Stimulated activated naive B cell treated with anti-CD40 and anti-IgM and Interleukin-4, amounts not matched to agents 10 μg/mL and 1 μg/mL and 100 μg/mL, for 72 hours (primary cell): ENCODE measurements around the gene LIMCH1.
A peak's percentile ranks its signal among the peaks of the same experiment; 100 is the strongest.

Source experiments
- ATAC-seq, 2 donors: fragments of 150-1000 bp; cut with Tn5 transposase; replicated peaks; 2 replicates each; pipeline ENCODE4 v1.10.0; 2021; ENCODE audit warnings: moderate library complexity in 1 of 2
- DNase-seq: peaks from one replicate; pipeline ENCODE4 v3.0.0; 2021
- H3K27ac Mint-ChIP-seq: one replicate; pipeline ENCODE4 v1.8.0; 2022; ENCODE audit warnings: mild to moderate bottlenecking, mixed read lengths
- H3K27me3 Mint-ChIP-seq, 2 donors: one replicate each; pipeline ENCODE4 v1.8.0; 2022; ENCODE audit warnings: mixed read lengths in 2 of 2
- H3K36me3 Mint-ChIP-seq, 2 donors: one replicate each; pipeline ENCODE4 v1.8.0; 2022; ENCODE audit warnings: mixed read lengths in 2 of 2, mild to moderate bottlenecking in 1 of 2
- H3K4me1 Mint-ChIP-seq, 2 donors: one replicate each; pipeline ENCODE4 v1.8.0; 2022; ENCODE audit warnings: mixed read lengths in 2 of 2, mild to moderate bottlenecking in 1 of 2
- H3K4me3 Mint-ChIP-seq, 2 donors: one replicate each; pipeline ENCODE4 v1.8.0; 2022; ENCODE audit warnings: mild to moderate bottlenecking in 2 of 2, mixed read lengths in 2 of 2, moderate library complexity in 1 of 2
- H3K9me3 Mint-ChIP-seq, 2 donors: one replicate each; pipeline ENCODE4 v1.8.0; 2022; ENCODE audit warnings: mixed read lengths in 2 of 2, mild to moderate bottlenecking in 1 of 2

The LIMCH1 gene

GRCh38 chr4:41538887-41539498 lies 1.0 kb downstream of the LIMCH1 start:
- no peaks in the 10 kb centered on the region for H3K9me3 Mint-ChIP-seq
- no peaks in the 10 kb centered on the region for H3K4me1 Mint-ChIP-seq
- no peaks in the 10 kb centered on the region for H3K36me3 Mint-ChIP-seq
- H3K27me3 Mint-ChIP-seq: peaks cover 0 to 10% of the 10 kb centered on the region in 2 donors
- no peak for DNase-seq
- ATAC-seq: no peak
- no peak overlapping the region for H3K27ac Mint-ChIP-seq
- no peak overlapping the region for H3K4me3 Mint-ChIP-seq

DNA sequence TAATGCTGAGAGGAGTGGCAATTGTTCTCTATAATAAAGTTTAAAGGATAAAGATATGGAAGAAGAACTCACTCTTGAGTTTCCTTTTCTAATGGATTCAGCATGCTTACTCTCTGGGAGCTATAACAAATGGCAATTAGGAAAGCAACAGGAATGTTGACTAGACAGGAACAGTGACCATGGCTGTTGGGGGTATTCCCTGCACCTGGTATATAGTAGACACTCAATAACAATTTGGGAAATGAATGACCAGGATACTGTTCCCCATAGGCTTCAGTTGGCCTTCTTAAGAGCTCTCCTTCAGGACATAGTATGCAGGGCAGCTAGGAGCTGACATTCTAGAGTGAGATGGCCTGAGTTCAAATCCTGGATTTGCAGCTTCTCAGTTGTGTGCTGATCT lies 1.8 kb downstream of the LIMCH1 start:
- Mint-ChIP-seq H3K4me1 (no peaks in the 10 kb centered on the region), H3K4me3 (no peak overlapping the region), H3K9me3 (no peaks in the 10 kb centered on the region), H3K36me3 (no peaks in the 10 kb centered on the region), H3K27ac (no peak overlapping the region), H3K27me3 (peaks cover 0 to 10% of the 10 kb centered on the region in 2 donors)
- ATAC-seq (no peak), DNase-seq (no peak)

- Mint-ChIP-seq H3K27ac (no peak overlapping the region), H3K9me3 (no peaks in the 10 kb centered on the region), H3K4me3 (no peak overlapping the region), H3K4me1 (no peaks in the 10 kb centered on the region), H3K27me3 (peaks cover 0 to 10% of the 10 kb centered on the region in 2 donors), H3K36me3 (no peaks in the 10 kb centered on the region)
- DNase-seq (no peak), ATAC-seq (no peak)
Observed at GRCh38 chr4:41540687-41541086, 2.7 kb downstream of the LIMCH1 start.

DNA sequence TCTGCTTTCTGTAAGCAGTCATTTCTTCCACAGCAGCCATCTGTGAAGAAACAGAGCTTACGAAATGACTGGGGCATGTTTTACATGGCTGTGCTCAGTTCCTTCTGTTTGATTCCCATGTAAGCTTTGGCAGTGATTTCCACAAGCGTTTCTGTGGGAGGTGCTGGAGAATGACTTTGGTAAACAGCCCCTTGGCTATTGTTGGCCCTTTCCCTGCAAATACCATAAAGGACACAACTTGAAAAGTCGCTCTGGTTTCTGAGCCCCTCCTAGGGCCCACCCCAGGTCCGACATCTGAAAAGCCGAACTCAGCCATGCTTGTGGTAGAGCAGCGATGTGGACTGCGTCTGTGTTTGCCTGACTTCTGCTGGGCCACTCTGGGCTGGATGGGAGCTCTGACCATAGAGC lies 3.7 kb downstream of the LIMCH1 start:
- Mint-ChIP-seq H3K27me3 (peaks cover 0 to 10% of the 10 kb centered on the region in 2 donors), H3K9me3 (no peaks in the 10 kb centered on the region), H3K36me3 (no peaks in the 10 kb centered on the region), H3K27ac (no peak overlapping the region), H3K4me1 (no peaks in the 10 kb centered on the region), H3K4me3 (no peak overlapping the region)
- DNase-seq: no peak
- ATAC-seq: no peak

GRCh38 chr4:41542526-41543275 lies 4.7 kb downstream of the LIMCH1 start:
- no peaks in the 10 kb centered on the region for H3K4me1 Mint-ChIP-seq
- no peak overlapping the region for H3K4me3 Mint-ChIP-seq
- DNase-seq (no peak), ATAC-seq (no peak)
- peaks cover 0 to 10% of the 10 kb centered on the region in 2 donors for H3K27me3 Mint-ChIP-seq
- H3K27ac Mint-ChIP-seq: no peak overlapping the region
- H3K9me3 Mint-ChIP-seq: no peaks in the 10 kb centered on the region
- no peaks in the 10 kb centered on the region for H3K36me3 Mint-ChIP-seq

DNA sequence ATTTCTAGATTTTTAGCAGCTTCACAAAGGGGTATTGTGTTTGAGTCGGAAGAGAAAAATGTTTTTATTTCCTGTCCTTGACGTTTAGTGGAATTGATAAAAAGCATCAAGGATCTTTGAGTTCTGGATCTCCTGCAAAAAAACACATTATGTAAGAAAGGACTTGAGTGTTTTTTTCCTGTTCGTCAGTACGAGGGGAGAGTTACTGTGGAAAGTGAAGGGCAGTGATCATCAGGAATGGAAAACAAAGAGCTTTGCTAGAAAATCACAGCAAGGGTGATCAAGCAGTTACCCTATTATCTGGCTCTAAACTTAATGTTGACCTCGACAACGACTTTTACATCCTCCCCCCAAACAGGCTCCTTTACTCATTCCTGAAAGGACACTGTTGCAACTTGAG lies 7.3 kb downstream of the LIMCH1 start:
- DNase-seq: no peak
- no peak for ATAC-seq

GRCh38 chr4:41546638-41547037 lies 8.7 kb downstream of the LIMCH1 start:
- Mint-ChIP-seq H3K4me3 (no peak overlapping the region), H3K27ac (no peak overlapping the region), H3K27me3 (no peaks in the 10 kb centered on the region), H3K36me3 (no peaks in the 10 kb centered on the region), H3K9me3 (no peaks in the 10 kb centered on the region), H3K4me1 (no peaks in the 10 kb centered on the region)
- DNase-seq (no peak), ATAC-seq (no peak)

More for the DNA sequence above, 7.3 kb downstream of the LIMCH1 start:
- Mint-ChIP-seq H3K4me3 (no peak overlapping the region), H3K9me3 (no peaks in the 10 kb centered on the region), H3K36me3 (no peaks in the 10 kb centered on the region), H3K4me1 (no peaks in the 10 kb centered on the region), H3K27ac (no peak overlapping the region), H3K27me3 (no peaks in the 10 kb centered on the region)

- no peak for ATAC-seq
- Mint-ChIP-seq H3K4me3 (no peak overlapping the region), H3K9me3 (no peaks in the 10 kb centered on the region)
Observed at GRCh38 chr4:41548305-41548880, 10.4 kb downstream of the LIMCH1 start.

DNA sequence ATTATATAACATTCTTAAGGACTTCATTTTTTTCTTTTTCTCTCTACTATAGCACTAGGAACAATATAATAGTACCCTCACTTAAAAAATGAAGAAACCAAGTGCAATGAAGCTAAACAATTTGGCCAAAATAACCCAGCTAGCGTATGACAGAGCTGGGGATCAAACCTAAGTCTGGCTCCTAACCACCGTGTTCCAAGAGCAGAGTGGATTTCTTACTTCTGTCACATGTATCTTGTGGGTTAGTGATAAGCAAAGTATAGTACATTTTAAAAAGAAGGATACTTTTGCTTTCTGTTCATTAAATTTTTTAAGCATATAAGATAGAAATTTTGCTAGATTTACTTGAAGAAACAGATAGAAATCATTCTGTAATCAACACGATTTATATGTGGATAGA lies 11.5 kb downstream of the LIMCH1 start:
- no peaks in the 10 kb centered on the region for H3K9me3 Mint-ChIP-seq
- no peaks in the 10 kb centered on the region for H3K36me3 Mint-ChIP-seq
- DNase-seq (no peak), ATAC-seq (no peak)
- no peak overlapping the region for H3K4me3 Mint-ChIP-seq
- no peak overlapping the region for H3K27ac Mint-ChIP-seq
- peaks cover 3 to 10% of the 10 kb centered on the region in 2 donors for H3K27me3 Mint-ChIP-seq
- no peaks in the 10 kb centered on the region for H3K4me1 Mint-ChIP-seq

More at GRCh38 chr4:41548305-41548880, 10.4 kb downstream of the LIMCH1 start:
- Mint-ChIP-seq H3K27ac (no peak overlapping the region), H3K27me3 (no peaks in the 10 kb centered on the region), H3K4me1 (no peaks in the 10 kb centered on the region), H3K36me3 (no peaks in the 10 kb centered on the region)
- DNase-seq: no peak

DNA sequence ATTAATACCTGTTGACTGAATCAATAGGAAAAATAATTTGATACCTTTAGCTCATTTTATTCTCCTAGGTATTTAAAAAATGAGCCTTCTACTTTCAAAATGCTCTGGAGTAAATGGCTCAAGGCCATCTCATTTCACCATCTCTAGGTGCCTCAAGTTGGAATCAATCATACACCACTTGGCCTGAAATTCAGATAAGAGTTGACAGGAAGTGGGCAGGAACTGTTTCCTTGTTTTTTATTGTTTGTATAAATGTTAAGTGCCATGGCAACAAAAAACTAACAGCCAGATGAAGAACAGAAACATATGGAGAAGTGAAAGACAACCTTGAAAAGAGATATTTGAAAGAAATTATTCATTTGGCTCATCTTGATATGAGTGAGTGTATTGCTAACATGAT lies 12.4 kb downstream of the LIMCH1 start:
- H3K36me3 Mint-ChIP-seq: no peaks in the 10 kb centered on the region
- H3K9me3 Mint-ChIP-seq: no peaks in the 10 kb centered on the region
- no peaks in the 10 kb centered on the region for H3K4me1 Mint-ChIP-seq
- ATAC-seq (peak in 1 of 2 donors; percentile 14), DNase-seq (no peak)
- no peak overlapping the region for H3K4me3 Mint-ChIP-seq
- H3K27me3 Mint-ChIP-seq: peaks cover 3 to 10% of the 10 kb centered on the region in 2 donors
- H3K27ac Mint-ChIP-seq: no peak overlapping the region

GRCh38 chr4:41551536-41551935 lies 13.6 kb downstream of the LIMCH1 start:
- Mint-ChIP-seq H3K36me3 (no peaks in the 10 kb centered on the region), H3K27ac (no peak overlapping the region)
- ATAC-seq: no peak

DNA sequence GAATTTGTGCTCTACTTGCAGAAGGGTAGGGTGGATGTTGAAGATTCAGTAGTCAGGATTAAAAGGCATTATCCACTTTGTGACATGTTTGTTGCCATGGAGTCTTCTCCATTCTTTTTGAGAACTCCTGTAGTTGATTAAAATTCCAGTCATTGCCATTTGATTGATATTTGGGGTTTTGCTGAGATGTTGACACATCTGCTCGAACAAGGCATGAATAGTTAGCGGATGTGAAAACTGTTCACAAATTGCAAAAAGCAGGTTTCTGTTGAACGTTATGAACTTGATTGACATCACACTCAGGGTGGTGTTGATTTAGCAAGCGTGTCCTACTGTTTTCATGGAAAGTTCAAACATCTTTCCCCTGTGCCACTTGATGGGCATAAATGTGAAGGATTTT lies 16.9 kb downstream of the LIMCH1 start:
- Mint-ChIP-seq H3K4me1 (no peaks in the 10 kb centered on the region), H3K9me3 (no peaks in the 10 kb centered on the region), H3K4me3 (no peak overlapping the region), H3K36me3 (no peaks in the 10 kb centered on the region), H3K27me3 (peaks cover 7 to 16% of the 10 kb centered on the region in 2 donors), H3K27ac (no peak overlapping the region)
- ATAC-seq (no peak), DNase-seq (no peak)

More at GRCh38 chr4:41551536-41551935, 13.6 kb downstream of the LIMCH1 start:
- Mint-ChIP-seq H3K4me1 (no peaks in the 10 kb centered on the region), H3K4me3 (no peak overlapping the region), H3K9me3 (no peaks in the 10 kb centered on the region), H3K27me3 (peaks cover 3 to 10% of the 10 kb centered on the region in 2 donors)
- DNase-seq: no peak

DNA sequence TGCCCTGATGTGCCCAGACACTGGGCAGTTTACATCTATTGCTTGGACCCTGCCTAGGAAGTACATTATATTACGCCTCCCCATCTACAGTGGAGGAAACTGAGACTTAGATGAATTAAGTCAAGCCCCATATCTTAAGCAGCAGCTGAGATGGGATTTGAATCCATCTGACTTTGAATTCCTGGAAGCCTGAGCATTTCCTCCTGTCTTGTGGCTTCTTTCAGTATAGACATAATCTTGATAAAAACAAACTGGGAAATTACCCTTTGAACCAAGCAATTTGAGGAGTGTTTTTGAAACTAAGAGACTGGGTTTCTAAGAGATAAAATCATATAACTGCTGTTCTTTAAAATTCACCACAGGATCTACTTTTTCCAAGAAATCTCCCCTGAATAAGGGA lies 18.6 kb downstream of the LIMCH1 start:
- no peak overlapping the region for H3K4me3 Mint-ChIP-seq
- H3K36me3 Mint-ChIP-seq: no peaks in the 10 kb centered on the region
- H3K4me1 Mint-ChIP-seq: no peaks in the 10 kb centered on the region
- no peak for ATAC-seq
- H3K9me3 Mint-ChIP-seq: no peaks in the 10 kb centered on the region
- peaks cover 7 to 20% of the 10 kb centered on the region in 2 donors for H3K27me3 Mint-ChIP-seq
- H3K27ac Mint-ChIP-seq: no peak overlapping the region
- no peak for DNase-seq

GRCh38 chr4:41559940-41560516 lies 22.1 kb downstream of the LIMCH1 start:
- no peaks in the 10 kb centered on the region for H3K9me3 Mint-ChIP-seq
- DNase-seq: no peak
- no peak overlapping the region for H3K27ac Mint-ChIP-seq
- ATAC-seq: no peak
- no peaks in the 10 kb centered on the region for H3K36me3 Mint-ChIP-seq
- peaks cover 3 to 16% of the 10 kb centered on the region in 2 donors for H3K27me3 Mint-ChIP-seq
- H3K4me3 Mint-ChIP-seq: no peak overlapping the region
- no peaks in the 10 kb centered on the region for H3K4me1 Mint-ChIP-seq

- Mint-ChIP-seq H3K36me3 (no peaks in the 10 kb centered on the region), H3K27me3 (peaks cover 3 to 16% of the 10 kb centered on the region in 2 donors), H3K4me1 (no peaks in the 10 kb centered on the region), H3K4me3 (no peak overlapping the region), H3K27ac (no peak overlapping the region), H3K9me3 (no peaks in the 10 kb centered on the region)
- no peak for ATAC-seq
- no peak for DNase-seq
Observed at GRCh38 chr4:41561244-41561643, 23.3 kb downstream of the LIMCH1 start.
